ENCODE results near the gene CYP1A1.

GRCh38 chr15:74730619-74731316 lies 5.4 kb upstream of the CYP1A1 start:
- TF ChIP-seq POLR2A (IDR thresholded peaks at IDR 0.05; ENCODE audit: low read length) (no peak), GATA1 (IDR thresholded peaks at IDR 0.05; ENCODE audit: low read depth, low read length) (no peak)

All from erythroblast (primary cell).